ENCODE data around the gene TOR1A.
A peak's percentile ranks its signal among the peaks of the same experiment; 100 is the strongest.

The TOR1A gene, protein sequence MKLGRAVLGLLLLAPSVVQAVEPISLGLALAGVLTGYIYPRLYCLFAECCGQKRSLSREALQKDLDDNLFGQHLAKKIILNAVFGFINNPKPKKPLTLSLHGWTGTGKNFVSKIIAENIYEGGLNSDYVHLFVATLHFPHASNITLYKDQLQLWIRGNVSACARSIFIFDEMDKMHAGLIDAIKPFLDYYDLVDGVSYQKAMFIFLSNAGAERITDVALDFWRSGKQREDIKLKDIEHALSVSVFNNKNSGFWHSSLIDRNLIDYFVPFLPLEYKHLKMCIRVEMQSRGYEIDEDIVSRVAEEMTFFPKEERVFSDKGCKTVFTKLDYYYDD

DNA sequence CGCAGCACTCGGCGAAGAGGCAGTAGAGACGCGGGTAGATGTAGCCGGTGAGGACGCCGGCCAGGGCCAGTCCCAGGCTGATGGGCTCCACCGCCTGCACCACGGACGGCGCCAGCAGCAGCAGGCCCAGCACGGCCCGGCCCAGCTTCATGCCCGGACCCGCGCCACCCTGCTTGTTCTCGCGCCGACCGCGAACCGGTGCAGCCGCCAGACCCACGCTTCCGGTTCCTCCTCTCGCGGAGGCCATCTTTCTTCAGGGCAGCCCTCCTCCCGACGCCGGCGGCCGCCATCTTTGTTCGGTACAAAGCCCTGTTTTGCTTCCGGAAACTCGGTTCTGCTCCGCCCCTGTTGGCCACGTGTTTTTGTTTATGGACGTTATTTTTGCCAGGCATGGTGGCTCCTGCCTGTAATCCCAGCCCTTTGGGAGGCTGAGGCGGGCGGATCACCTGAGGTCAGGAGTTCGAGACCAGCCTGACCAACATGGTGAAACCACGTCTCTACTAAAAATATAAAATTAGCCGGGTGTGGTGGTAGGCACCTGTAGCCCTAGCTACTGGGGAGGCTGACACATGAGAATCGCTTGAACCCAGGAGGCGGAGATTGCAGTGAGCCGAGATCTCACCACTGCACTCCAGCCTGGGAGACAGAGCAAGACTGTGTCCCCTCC is at the start of gene TOR1A:
Gene TOR1A (minus strand): TSS at position 202 of the 667 bp plus-strand sequence. CDS start 51 bp downstream, at position 151.
- DNase-seq (ENCODE audit: low read depth) = peak; percentile 70

DNA sequence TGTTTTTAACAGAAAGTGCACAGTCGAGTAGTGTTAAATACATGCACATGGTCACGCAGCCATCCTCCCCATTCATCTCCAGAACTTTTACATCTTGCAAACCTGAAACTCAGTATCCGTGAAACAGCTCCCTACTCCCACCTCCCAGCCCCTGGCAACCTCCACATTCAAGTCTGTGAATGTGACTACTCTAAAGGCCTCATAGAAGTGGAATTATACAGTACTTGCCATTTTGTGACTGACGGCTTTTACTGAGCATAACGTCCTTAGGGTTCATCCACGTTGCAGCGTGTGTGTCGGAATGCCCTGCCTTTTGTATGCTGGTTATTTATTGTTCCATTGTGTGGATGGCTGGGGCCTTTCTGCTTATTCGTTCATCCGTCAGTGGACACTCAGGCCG is 47.1 kb upstream of the TOR1A start:
- no peak for DNase-seq (ENCODE audit: low read depth)

DNA sequence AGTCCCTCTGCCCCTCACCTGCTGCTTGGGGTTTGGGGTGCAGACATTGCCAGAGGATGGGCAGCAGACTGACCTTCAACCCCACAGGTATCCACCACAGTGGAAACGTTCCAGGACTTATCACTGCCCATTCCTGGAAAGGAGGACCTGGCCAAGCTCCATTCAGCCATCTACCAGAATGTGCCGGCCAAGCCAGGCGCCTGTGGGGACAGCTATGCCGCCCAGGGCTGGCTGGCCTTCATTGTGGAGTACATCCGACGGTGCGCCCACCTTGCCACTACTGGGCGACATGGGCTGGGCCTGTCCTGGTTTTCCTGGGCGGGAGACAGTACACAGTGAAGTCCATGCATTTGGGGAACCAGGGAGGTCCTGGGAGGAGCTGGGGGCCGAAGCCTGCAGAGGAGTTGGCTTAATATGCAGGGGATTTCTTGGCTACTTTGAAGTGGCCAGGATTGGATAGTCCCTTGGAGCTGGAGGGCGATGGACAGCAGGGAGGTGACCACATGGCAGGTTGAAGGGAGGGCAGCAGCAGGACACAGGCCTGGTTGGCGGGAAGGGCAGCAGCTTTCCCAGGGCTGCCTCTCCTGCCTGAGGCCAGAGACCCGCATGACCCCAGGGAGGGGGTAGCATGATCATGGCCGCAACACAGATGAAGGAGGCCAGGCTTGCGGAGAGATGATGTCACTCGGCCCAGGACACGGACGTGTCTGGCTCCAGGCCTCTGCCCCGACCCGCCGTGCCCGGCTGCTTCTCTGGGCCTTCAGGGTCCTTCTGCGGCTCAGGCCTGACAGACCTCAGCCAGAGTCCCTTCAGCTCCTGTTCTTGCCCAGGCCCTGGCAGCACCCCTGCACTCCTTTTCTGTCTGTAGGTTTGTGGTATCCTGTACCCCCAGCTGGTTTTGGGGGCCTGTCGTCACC is 45.9 kb upstream of the TOR1A start:
- no peak for DNase-seq (ENCODE audit: low read depth)

DNA sequence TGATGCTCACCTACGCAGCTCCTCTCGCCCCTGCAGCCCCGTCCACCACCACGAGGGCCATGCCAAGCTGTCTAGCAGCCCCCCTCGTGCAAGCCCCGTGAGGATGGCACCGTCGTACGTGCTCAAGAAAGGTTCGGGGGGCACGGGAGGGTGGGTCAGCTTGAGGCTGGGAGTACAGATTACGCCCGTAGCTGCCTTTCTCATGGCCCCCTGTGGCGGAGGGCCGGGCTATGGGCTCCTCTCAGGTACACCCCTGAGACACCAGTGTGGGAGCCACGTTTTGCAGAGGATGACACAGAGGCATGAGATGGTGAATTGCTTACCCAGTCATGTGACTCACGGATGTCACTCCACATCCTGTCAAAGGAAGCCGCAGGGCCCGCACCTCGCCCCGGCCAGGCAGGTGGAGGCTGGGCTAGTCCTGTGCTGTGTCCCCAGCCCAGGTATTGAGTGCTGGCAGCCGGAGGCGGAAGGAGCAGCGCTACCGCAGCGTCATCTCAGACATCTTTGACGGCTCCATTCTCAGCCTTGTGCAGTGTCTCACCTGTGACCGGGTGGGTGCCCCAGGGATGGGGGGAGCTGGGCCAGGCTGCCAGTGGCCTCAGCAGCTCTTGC is 45.0 kb upstream of the TOR1A start:
- DNase-seq (ENCODE audit: low read depth) = no peak

DNA sequence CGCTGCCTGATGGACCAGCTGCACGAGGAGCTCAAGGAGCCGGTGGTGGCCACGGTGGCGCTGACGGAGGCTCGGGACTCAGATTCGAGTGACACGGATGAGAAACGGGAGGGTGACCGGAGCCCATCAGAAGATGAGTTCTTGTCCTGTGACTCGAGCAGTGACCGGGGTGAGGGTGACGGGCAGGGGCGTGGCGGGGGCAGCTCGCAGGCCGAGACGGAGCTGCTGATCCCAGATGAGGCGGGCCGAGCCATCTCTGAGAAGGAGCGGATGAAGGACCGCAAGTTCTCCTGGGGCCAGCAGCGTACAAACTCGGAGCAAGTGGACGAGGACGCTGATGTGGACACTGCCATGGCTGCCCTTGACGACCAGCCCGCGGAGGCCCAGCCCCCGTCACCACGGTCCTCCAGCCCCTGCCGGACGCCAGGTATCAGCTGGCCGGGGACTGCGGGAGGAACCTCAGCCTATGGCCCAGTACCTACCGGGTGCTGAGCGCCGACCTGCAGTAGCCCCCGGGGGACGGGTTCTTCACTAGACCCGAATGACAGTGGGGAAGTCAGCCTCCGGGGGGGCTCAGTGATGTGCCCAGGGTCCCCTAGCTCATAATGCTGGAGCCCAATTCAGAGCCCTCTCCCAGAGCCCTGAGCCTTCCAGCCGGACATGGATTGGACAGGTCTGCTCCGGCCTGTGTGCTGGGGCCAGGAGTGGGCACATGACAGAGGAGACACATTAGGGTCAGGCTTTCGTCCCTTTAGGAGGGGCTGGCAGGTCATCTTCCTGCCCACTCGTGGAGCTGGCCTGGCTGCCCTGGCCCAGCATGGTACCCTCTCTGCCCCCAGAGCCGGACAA is 44.3 kb upstream of the TOR1A start:
- DNase-seq (ENCODE audit: low read depth) = no peak

DNA sequence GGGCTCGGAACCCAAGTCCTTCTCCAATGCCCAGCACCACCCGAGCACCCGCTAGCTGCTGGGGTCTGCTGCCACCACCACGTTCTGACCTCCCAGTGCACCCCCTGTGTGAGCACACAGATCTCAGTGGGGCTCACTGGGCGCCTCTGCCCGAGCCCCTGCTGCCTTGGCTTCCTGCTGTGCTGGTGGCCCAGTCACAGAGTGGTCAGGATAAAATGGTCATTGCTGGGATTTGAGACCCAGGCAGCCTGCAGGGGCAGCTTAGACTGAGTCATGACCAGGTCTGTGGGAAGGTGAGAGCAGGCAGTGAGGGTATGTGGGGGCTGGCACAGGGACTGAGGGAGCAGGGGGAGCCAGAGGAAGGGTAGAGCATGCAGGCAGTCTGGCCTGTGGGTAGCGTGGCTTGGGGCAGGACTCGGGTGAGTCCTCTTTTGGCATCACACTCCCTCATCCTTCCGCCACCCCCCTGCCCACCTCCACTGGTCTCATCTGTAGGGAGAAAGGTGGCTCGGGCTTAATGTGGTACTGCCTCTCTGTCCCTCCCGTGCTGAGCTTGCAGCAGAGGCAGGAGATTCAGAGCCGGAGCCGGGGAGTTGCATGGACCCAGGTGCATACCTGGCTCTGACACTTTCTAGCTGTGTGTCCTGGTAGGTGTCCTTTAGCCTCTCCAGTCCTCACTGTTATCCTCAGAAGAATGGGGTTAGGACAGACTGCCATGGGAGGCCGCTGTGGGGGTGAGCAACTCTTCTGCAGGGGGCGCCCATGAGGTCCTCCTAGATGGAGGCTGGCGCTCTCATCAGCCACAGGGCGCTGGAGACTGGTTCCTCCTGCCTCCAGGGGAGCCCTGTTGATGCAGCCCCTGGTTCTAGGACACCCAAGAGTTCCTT is 43.4 kb upstream of the TOR1A start:
- no peak for DNase-seq (ENCODE audit: low read depth)

DNA sequence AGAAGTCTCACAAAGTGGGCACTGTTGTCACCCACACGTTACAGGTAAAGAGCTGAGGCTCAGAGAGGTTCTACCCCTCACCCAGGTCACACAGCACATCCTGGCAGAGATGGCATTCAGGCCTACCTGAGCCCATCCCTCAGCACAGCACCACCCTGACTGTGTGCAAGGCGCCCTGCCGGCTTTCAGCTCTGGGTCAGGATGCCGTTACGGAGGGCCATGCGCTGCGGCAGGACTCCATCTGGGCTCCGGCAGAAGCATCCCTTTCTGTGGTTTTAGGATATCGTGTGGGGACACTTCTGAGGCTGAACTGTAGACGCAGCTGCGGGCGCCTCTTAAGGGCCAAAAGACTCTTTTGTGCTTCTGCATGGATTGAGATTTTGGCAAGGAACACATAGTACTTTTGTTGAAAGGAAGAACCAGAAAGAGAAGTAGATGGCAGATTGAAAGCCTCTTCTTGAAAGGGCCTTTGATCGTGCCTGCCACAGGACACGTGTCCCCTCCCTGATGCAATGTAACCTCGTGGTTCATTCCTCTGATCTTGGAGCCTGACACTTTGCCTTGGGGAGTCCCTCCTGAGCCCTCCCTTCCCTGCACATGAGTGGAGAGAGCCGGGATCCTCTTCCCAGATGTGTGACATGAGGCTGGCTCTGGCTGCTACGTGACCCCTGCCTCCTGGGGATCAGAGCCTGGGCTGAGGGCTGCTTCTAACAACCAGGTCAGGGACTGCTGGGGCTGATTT is 42.6 kb upstream of the TOR1A start:
- DNase-seq (ENCODE audit: low read depth) = no peak

DNA sequence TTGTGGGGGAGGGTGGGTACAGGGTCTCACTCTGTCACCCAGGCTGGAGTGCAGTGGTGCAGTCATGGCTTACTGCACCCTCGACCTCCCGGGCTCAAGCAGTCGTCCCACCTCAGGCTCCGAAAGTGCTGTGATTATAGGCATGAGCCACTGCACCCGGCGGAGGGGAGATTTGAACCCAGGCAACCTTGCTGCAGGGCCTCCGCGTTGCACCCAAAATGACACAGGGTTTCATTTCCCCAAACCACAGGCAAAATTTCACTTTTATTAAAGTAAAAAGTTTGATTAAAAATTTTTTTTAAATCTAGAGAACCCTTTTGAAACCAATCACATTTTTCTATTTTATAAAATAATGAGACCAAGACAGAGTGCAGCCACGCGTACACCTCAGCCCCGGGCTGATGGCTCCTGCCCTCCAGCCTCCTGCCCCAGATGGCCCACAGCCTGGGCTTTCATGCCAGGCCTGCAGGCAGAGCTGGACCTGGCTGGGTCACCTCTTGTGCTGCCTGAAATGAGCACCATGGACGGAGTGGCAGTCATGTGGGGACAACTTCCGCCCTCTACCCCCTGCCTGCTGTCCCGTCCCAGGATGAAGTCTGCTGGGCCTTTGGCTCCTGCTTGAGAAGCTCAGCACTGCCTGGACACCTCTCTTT is 41.9 kb upstream of the TOR1A start:
- DNase-seq (ENCODE audit: low read depth) = no peak

DNA sequence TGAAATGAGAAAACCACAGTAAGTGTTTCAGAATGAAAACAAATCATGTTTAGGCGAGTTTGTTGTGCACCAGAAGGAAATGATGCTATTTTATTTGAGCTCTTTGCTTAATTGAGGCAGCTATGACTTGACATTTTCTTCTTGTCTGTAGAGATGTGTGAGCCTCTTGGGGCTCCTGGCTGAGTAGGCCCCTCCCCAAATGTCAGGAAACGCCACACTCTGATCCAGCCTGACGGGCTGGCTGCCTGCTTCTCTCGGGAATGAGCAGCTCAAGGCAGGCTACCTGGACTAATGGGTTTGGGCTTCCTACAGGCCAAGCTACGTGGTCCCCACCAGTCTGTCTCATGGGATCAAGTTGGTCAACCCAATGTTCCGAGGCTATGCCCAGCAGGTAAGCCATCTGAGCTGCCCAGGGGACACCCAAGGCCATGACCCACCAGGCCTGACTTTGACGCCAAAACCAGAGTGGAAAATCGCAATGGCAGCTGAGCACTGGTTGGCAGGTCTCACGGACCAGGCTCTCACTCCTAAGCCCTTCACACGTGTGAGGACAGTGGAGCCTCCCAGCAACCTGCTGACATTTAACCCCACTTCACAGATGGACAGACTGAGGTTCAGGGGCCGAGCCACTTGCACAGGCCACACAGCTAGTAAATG is 41.2 kb upstream of the TOR1A start:
- no peak for DNase-seq (ENCODE audit: low read depth)

DNA sequence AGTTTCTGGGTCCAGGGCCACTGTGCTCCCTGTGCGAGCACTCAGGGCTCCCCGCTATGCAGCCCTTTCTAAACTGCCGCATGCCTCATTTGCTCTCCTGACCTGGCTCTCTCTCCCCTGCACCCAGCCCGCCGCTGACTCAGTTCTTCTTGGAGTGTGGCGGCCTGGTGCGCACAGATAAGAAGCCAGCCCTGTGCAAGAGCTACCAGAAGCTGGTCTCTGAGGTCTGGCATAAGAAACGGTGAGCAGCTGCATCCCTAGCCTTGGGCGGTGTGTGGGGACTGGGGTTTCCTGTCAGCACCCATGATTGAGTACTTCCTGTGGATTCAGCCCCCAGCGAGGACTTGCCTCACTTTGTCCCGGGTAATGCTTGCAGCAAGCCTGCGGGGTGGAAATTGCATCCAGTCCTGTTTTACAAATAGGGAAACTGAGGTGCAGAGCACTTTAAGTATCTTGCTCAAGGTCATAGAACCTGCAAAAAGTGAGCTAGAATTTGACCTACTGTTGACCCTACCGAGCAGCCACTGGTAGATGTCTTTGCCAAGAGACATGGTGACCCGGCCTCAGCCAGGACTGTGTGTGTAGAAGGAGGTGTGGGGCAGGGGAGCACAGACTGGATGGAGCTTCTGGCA is 39.2 kb upstream of the TOR1A start:
- peak; percentile 47 for DNase-seq (ENCODE audit: low read depth)

DNA sequence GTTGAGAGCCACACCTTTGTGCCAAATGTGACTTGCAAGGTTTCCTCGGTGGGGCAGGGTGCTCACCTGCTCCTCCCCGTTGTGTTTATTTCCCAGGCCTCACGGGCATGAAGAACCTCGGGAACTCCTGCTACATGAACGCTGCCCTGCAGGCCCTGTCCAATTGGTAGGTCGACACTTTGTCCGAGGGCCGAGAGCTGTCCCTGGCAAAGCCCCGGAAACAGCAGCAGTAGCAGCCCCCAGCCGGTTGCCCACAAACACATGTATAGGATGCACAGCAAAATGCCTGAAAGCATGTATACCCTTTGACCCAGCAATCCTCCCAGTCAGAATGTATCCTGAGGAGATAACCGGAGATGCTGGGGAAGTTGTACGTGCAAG is 37.5 kb upstream of the TOR1A start:
- DNase-seq (ENCODE audit: low read depth) = no peak

DNA sequence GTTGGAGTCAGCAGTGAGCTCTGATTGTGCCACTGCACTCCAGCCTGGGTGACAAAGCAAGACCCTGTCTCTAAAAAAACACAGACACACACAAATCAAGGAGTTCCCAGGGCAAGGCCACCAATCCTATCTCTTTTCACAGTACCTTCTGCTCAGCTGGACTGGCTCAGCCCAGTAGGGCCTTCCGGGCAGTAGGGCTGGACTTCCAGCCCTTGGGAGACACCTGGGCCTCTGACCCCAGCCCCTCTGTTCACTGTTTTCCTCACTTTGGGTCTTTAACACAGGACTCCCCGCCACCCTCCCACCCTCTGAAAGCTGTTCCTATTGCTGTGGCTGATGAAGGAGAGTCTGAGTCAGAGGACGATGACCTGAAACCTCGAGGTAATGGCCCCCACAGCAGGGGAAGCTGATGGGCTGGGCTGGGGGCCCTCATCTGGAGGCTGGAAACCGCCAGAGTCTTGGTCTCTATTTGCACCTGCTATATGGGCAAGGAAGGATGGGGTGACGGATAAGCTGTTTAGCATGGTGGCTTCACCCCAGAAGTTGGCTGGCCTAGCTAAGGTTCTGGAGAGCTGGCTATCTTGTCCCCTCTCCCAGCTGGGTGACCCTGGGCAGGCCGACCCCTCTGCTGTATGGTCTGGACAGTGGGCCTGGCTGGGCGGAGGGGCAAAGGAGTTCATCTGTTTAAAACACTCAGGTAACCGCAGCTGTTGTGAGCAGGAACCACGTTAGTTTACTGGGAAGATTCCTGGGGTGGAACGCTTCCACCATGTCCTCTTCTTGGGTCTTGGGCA is 36.9 kb upstream of the TOR1A start:
- DNase-seq (ENCODE audit: low read depth) = no peak

DNA sequence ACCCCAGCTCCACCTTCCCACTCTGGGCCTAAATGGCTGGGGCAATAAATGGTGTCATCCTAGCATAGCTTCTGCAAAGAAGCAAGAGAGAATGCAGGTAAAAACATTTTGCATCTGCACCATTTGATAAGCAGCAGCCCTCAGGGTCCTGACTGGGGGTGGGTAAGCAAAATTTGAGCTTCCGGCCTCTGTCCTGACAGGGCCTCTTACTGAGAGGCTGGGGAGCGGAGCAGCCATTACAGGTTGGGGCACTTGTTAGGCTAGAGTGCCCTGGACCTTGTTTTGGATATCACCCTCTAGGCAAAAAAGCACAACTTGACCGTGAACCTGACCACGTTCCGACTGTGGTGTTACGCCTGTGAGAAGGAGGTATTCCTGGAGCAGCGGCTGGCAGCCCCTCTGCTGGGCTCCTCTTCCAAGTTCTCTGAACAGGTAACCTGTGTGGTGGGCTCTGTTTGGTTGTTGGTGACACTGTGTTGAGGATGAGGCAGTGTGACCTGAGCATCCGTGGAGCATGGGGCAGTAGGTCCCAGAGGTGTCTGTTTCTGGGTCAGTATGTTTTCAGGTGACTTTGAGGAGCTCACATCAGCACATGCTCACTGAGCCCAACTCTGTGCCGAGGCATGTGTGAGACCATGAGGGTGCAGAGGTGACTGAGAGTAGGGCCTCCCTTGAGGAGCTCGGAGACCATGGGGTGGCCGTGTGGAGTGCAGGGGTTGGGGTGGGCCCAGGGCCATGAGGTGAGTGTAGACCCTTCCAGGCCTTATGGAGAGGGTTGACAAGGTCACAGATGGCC is 34.4 kb upstream of the TOR1A start:
- no peak for DNase-seq (ENCODE audit: low read depth)

DNA sequence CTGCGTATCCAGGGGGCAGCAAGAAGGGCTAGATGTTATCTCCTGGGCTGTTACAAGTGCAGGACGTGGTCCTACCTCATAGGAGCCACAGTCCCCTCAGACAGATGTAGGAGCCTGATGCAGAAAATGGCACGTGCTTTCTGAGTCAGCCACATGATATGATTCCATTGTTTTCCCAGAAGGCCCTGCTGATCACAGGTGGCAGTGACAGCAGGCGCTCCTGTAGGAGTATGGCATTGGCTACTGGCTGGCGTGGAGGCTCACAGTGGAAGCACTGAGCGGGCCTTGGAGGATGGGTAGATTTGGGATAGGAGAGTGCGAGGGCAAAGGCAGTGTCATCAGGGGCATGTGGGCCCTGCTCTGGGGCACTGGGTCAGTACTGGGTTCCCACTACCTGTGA is 33.3 kb upstream of the TOR1A start:
- no peak for DNase-seq (ENCODE audit: low read depth)

DNA sequence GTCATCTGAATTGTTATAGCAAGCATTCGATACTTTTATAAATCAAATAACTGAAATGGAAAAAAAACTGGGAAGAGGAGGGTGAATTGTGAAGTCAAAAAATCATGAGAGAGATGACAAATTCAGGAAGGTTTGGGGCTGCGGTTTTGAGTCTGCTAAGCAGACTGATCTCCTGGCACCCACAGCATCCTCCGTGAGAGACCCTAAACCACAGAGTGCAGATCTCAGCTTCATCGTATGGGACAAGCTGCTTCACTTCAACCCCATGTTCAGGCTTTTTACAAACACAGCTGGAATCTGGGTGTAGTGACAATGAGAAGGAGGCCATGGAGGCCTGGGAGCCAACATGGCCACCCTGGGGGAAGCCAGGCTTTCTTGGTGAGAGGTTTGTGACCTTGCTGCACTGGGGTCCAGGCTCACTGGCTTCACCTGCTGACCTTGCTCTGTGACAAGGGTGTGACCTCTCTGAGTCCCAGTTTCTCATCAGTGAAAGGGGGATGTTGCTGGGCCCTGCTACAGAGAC is 30.7 kb upstream of the TOR1A start:
- no peak for DNase-seq (ENCODE audit: low read depth)

DNA sequence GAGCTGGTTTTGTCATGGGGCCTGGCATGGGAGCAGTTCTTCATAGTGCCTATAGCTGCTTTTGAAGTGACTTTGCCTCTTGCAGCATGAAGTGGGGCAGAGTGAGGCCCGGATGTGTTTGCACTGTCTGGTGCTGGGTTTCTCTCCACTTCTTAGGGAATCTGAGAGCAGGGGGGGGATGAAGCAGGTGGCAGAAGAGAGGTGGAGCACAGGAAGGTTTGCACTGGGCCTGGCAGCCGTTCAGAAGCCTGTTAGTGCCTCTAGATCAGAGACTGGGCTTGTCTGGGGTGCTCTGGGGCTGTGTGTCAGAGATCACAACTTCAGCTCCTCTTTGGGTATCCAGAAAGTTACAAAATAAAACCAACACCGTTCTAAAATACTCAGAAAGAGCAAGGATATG is 29.7 kb upstream of the TOR1A start:
- no peak for DNase-seq (ENCODE audit: low read depth)
